GM19043 (cell line): Measurements from ENCODE around the gene PALLD.

Experiments used
- ATAC-seq: cut with Tn5 transposase; IDR thresholded peaks from one replicate; pipeline ENCODE4 v1.9.1; 2021; ENCODE audit warnings: low read depth; ENCODE audit not compliant: unreplicated experiment

Gene PALLD

DNA sequence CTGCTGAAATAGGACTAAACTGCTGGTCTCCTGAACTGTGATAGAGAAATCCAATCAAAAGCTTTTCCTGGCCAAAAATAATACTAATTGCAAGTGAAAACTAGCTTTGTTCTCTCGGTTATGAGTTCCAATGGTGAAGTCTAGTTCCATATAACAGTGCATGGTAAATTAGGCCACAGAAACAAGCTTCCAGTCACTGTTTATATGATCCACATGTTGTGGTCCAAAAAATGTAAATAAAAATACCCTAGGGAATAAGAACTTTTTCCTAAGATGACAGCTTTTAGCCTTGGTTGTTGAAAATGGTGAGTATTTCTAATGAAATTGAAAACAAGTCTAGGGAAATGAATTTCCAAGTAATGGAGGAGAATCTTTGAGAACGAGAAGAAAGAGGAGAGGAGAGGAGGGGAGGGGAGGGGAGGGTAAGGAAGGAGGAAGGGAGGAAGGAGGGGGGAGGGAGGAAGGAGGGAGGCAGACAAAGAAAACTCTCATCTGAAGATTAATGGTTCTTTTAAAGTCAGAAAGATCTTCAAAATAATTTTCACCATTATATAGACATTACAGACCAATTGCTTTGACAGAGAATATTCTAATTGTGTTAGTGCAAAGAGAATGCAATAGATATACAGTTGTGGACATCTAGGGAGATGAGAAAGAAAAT lies 26.1 kb downstream of the PALLD start:
- no peak for ATAC-seq

DNA sequence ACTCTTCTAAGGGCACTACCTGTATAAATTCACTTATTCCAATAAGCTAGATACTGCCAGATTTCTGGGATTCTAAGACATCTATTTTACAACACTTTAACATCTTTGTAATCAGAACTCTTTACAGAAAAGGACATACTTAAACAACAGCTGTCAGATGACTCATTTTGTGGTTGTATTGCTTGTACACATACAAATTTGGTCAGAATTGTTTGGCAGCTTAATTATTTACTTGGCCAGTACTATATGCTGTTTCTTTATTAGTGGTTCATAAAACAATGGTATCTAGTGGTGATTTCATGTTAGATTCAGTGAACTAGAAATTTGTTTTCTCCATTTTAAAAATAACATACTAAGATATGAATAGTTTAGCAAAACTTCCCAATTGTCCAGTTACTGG lies 27.2 kb downstream of the PALLD start:
- ATAC-seq: no peak

DNA sequence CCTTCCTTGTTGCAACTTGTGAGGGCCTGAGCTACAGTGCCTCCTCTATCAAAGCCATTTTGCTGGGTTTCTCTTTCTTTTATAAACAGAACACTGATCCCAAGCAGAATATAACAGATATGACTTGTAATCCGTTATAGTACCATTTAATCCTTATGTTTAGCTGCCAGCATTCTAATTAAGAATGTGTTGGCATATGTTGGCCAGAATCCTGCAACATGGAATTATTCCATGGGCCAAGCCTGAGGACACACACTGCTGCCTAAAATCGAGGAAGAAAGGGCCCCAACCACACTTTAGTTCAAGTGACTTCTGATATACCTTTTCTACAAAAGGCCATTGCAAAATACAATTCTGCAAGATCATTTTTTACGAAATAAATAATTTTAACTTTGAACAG lies 28.0 kb downstream of the PALLD start:
- no peak for ATAC-seq

DNA sequence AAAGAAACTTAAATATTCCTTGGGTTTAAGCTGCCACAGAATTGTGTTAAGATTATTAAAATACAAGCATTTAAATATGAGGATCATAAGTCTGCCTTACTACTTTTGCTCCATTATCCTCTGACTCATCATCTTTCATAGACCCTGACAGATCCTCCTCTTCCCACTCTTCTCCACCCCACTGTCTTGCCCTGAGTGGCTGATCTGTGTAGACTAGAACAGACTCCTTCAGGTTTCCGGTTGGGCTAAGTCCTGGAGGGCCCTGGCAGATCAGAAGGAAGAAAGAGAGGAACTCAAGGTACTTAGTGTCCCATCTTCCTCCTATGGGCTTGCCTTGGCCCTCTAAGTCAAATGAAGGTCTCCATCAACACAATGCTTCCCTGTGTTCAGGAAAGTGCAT lies 30.7 kb downstream of the PALLD start:
- ATAC-seq: no peak

DNA sequence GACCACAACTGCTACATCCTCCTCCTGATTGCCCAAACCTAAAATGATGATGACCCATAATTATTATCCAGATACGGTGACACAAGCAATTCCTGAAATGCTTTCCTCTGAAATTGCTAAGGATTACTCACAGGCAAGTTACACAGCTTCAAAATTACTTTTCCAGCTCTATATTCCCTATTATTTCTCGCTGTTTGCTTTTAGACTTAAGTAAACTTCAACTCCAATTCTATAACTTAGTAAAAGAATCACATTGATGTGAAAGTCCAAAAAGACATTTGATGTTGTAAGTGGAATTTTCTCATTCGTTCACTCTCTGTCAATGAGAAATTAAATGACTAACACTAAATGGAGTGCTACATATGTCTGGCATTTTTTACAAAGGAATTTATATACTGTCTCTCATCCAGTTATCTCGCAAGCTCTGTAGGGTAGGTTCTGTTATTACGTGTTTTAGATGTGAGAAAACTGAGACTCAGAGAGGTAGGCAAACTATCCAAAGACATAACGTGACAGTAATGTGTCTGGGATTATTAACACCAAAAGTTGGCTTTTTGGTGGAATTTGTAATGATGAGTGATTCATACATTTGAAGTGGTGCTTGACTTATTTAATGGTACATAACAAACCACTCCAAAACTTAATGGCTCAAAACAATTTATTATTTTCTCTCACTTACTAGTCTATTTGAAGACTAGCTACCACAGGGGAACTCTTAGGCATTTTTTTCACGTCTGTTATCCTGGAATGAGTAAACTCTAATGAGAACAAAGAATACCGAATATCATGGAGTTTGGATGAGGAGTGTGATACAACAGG lies 31.5 kb downstream of the PALLD start:
- no peak for ATAC-seq

DNA sequence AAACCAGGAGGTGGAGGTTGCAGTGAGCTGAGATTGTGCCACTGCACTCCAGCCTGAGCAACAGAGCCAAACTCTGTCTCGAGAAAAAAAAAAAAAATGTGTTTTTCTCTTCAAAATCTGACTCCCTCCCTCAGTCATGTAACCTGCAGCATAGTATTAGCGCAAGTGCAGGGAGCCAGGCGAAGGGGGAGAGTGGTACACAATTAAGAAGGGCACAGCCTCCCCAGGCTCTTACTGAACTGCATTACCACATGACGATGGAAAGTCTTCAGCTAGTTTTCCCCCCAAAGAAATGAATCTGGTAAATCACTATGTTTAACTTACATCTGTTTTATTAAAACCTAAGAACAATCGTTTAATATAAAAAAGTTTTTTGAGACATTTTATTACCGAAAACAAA lies 32.4 kb downstream of the PALLD start:
- no peak for ATAC-seq

DNA sequence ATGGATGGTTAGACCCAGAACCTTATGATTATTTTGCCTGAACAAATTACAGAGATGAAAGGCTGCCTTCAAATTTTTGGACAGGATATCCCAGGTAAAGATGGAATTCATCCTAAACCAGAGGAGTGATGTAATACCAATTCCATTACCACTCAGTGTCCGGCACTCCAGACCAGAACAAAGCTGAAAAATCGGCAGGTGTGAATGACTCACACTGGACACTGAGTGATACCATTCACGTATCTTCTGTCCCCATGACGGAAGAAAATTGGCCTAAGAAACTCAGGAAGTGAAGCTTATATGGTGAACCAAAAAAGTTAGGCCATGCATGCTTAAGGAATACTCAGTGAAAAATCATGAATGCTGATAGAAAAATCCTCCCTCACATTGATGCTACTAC lies 34.5 kb downstream of the PALLD start:
- ATAC-seq: no peak

DNA sequence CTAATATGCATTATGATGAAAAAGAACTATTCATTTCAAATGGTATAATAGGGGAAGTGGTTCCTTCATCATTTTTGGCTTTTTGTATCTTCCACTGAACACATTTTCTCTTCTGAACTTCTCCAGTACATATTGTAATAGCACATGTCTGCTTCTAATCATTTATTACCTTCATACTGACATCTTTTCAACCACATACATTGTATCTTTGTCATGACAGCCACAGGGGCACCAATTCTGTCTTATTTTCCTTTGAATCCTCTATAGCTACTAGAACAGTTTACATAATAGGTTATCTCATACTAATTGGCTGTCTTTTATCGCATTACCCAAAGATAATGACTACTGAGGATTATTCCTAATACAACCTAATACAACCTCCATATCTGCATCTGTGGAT lies 37.7 kb downstream of the PALLD start:
- ATAC-seq: no peak

DNA sequence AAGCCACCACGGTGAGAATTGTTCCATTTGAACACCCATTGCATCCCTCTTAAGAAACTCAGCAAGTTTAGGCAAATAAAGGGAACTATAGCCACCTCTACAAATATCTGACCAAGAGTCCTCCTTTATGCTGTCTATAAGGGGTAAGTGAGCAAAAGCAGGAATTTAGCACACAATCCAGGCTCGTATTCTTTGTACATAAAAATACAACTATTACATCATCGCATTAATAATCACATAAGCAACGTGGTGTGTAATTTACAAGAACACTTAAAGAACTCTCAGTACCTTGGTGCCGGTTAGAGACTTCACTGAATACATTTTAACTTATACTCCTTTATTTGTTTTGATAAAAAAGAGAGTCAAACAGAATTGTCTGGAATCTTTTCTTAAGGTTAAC lies 38.8 kb downstream of the PALLD start:
- no peak for ATAC-seq

DNA sequence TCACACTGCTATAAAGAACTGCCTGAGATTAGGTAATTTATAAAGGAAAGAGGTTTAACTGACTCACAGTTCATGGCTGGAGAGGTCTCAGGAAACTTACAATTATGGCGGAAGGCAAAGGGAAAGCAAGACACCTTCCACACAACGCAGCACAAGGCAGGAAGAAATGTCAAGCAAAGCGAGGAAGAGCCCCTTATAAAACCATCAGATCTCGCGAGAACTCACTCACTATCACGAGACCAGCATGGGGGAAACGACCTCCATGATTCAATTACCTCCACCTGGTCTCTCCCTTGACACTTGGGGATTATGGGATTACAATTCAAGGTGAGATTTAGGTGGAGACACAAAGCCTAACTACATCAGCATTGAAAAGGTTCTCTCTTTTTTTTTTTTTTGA lies 39.6 kb downstream of the PALLD start:
- no peak for ATAC-seq

DNA sequence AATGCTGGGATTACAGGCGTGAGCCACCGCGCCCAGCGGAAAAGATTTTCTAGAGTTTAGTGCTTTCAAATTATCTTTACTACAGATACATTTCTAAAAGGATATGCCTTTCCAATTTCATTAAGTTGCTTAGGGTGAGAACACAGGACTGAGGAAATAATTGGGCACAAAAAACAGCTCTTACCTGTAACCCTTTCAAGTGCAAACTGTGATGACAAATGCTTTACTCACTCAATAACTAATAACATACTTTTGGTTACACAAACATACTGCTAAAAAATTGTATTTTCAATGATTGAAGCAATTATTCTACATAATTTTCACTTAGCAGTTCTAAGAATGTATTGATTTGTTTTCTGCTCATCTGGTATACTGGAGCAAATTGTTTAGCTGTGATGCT lies 40.2 kb downstream of the PALLD start:
- ATAC-seq: no peak

DNA sequence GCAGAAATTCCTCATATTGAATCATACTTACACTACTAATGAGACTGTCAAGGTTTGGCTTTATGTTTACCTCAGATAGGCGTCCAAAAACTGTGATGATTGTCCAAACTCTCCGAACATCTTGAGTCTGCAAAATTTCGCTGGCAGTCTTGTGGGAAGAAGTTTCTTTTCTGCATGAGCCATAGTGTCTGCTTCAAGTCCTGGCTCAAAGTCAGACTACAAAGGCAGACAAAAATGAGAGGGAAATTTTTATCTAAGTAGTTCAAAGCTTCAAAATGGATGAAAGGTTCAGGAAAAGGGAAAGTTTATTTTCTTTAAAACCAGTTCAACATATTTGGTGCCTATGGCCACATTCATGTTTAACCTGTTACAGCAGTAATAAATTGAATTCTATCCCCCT lies 40.7 kb downstream of the PALLD start:
- ATAC-seq: no peak

DNA sequence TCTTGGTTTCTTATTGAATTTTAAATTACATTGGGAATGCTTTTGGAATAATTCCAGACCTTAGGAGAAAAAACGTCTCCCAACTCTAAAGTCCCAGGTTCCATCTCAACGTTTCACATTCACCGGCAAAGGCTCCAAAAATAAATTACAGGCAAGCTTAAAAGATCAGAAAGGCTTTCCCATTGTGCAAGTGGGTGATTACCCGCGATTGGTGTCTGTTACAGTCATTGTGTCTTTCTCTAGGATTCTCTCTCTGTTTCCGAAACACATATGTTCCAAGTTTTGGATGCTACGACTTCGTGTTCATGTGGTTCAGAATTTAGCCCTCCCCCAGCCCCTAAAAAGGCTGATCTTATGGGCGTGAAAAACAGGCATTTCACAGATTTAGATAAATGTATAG lies 41.8 kb downstream of the PALLD start:
- ATAC-seq: no peak

DNA sequence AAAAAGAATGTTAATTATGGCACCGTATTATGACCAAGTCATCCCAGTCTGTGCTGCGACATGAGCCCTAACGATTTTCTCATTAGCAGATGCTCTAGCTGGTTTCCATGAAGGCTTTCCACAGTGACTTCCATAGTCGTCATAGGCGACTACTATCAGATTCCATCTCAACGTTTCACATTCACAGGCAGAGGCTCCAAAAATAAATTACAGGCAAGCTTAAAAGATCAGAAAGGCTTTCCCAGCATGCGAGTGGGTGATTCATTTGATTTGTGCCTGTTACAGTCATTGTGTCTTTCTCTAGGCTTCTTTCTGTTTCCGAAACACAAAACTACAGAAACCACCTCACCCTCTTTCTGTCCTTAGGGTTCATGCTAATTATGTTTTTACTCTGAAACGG lies 43.2 kb downstream of the PALLD start:
- no peak for ATAC-seq

DNA sequence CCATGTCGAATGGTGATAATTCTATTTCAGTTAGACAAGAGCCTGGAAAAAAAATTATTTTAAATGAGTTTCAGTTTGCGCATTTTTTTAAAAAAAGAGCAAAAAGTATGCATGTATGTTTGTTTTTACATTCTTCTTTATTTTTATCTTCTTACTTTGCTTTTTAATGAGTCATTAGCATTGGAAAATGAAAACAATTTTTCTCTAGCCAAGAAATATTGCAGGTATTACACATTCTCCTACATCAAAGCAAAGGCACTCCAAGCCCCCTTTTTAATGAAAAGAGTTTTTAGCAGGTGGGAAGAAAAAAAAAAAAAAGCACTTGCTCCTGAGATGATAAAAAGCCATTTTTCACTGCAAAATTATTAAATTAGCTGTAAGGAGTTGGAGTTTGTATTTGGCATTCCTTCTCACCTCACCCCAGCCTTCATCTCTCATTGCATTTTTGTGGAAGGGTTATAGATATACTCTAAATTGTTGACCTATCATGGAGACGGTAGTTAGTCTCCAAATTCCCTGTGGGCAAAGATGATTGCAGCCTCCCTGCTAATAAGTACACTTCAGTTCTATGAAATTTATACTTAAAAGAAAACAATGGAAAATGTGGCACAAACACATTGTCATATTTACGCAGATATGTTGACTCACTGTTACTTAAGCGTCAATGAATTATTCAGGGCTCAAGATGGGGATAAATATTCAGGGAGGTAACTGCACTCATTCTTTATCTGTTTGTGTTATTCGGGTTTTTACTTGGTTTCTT lies 43.8 kb downstream of the PALLD start:
- ATAC-seq: no peak

DNA sequence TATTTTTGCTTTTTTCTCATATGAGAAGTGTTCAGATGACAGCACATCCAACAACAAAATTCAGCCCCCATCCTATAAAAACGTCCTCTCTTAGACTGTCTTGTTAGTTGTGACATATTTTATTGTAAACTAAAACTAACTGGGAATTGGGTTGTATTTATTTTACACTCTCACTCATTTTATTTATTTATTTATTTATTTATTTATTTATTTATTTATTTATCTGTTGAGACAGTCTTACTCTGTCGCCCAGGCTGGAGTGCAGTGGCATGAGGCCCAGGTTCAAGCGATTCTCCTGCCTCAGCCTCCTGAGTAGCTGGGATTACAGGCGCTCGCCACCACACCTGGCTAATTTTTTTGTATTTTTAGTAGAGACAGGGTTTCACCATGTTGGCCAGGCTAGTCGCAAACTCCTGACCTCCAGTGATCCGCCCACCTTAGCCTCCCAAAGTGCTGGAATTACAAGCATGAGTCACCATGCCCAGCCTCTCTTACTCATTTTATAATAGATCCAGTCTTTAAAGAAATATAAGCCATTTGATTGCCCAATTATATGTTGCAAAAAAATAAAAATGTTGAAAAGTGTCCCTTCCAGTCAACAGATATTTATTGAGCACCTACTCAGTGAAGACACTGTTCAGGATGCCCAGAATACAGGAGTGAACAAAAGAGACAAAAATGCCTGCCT lies 44.6 kb downstream of the PALLD start:
- ATAC-seq: no peak

DNA sequence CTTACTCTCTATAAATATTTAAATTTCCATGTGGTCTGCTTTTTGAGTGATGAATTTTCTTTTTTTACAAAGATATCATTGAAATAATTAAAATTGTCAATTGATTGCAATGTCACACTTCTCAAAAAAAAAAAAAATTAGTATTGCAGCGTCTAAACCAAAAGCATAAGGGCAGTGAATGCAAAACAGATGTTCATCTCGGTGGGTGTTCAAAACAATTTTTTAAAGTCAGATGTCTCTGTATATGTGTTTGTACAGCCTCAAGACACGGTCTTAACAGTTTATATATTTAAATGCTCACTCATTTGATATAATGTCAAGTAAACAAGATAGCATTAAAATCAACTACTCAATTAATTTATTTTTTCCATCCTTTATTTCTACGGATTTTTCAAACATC lies 52.3 kb downstream of the PALLD start:
- ATAC-seq: no peak

DNA sequence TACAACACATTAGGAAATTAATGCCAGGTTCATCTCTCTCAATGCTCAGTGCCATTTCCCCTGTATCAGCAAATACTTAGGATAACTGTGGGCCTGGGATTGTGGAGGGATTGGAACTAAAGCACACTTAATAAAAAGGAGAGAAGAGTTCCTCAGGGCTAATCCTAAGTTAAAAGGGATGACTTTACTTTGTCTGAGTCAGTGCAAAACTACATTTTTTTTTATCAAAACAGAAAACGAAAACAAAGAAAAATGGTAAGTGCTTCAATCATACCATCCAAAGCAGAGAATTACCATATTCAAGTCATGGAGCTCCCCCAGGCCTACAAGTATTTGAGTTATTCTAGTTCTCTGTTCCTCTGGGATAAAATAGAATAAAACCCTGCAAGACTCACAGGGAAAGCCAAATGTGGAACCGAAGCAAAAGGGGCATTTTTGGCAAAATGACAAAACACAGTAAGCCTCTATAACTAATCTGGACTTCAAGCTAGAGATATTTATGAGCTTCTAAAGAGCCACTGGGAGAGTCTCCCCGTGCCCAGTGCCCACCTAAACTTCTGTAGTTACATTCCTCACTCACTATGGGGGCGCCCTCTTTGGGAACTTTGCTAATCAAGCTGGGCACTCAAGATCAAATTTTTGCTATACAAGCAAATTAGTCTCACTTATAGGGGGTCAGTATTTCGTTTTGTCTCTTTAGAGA lies 53.4 kb downstream of the PALLD start:
- ATAC-seq: no peak

DNA sequence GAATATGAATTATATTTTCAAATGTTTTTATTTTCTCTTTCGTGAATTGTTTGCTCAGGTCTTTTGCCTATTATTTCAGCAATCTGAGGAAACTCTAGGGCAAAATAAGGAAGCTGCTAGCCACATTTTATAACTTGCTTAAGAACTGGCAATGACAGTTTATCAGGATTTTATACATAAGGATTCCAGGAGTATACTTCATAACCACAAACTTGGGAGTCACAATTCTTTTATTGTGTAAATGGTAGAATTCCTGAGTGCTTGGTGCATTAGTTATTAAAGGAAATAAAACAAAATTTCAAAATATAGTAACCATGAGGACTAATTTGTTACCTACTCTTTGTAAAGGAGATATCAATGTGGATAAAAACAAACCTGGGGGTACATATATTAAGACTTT lies 54.4 kb downstream of the PALLD start:
- ATAC-seq: no peak

DNA sequence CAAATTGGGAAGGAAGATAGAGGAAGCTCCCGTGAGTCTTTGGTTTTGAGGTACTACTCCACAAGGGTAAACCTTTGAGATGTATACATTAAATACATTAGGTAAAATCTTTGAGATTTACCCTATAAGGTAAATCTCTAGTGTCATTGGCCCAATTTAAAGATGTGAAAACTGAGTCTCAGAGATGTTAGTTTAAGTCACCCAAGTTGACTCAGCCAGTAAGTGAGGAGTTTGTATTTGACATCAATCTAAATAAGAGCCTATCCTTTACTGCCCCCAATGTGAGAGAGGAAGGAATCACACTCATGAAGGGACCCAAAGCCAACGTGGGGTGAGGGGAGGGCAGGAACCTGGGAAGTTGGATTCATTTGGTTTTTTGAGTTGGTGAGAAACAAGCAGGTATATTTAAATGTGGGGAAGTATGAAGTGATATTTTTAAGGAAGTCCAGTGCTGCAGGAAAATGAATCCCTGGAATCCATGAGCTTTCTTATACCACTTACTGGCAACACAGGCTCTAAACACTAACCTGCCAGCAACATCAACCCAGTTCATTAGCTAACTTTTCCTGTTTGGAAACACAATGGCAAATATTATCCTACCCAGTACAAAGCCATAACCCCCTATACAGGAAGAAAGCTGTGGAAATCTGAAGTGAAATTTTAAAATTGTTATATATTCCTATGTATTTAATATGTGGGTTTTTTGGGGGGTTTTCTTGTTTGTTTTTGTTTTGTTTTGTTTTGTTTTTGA lies 55.3 kb downstream of the PALLD start:
- peak; percentile 69 for ATAC-seq
